T-helper 2 cell (primary cell): ENCODE measurements around the gene NEK4.

Experiments used
- DNase-seq, 5 experiments: peaks; one replicate each; pipeline versions ENCODE4 v3.0.0 to v3.0.0-alpha.2; 2012 to 2022

NEK4 gene

GRCh38 chr3:52792961-52793695 is 22.4 kb upstream of the NEK4 start:
- no peak for DNase-seq

- DNase-seq: no peak
These were observed 21.7 kb upstream of the NEK4 start for GRCh38 chr3:52792413-52792812.

GRCh38 chr3:52791928-52792327 is 21.2 kb upstream of the NEK4 start:
- DNase-seq: no peak

GRCh38 chr3:52791366-52791765 is 20.6 kb upstream of the NEK4 start:
- no peak for DNase-seq

GRCh38 chr3:52790741-52791140 is 20.0 kb upstream of the NEK4 start:
- no peak for DNase-seq

GRCh38 chr3:52790337-52790736 is 19.6 kb upstream of the NEK4 start:
- no peak for DNase-seq

GRCh38 chr3:52789746-52790040 is 19.0 kb upstream of the NEK4 start:
- no peak for DNase-seq

GRCh38 chr3:52788890-52789745 is 18.4 kb upstream of the NEK4 start:
- no peak for DNase-seq

- DNase-seq: no peak
These were observed 17.2 kb upstream of the NEK4 start for GRCh38 chr3:52787672-52788625.

GRCh38 chr3:52787246-52787645 is 16.5 kb upstream of the NEK4 start:
- no peak for DNase-seq

- no peak for DNase-seq
These were observed 15.8 kb upstream of the NEK4 start for GRCh38 chr3:52786330-52787215.

- DNase-seq: no peak
These were observed 14.3 kb upstream of the NEK4 start for GRCh38 chr3:52784931-52785590.

- no peak for DNase-seq
These were observed 13.4 kb upstream of the NEK4 start for GRCh38 chr3:52784021-52784621.

- DNase-seq: no peak
These were observed 12.4 kb upstream of the NEK4 start for GRCh38 chr3:52783211-52783555.

- no peak for DNase-seq
These were observed 11.9 kb upstream of the NEK4 start for GRCh38 chr3:52782412-52783210.

- peak in 1 of 5 experiments; percentile 48 for DNase-seq
These were observed 11.0 kb upstream of the NEK4 start for GRCh38 chr3:52781741-52782140.

GRCh38 chr3:52779837-52780585 is 9.3 kb upstream of the NEK4 start:
- DNase-seq: no peak

- DNase-seq: no peak
These were observed 8.5 kb upstream of the NEK4 start for GRCh38 chr3:52779011-52779836.
